HG03135 (cell line): ENCODE data around the gene PBX2.
"Not testable (repeated sequence)": the region's sequence is repeated elsewhere in the genome, so short reads cannot be mapped to it uniquely, and the experiment has no call there.

Source experiments
- ATAC-seq: cut with Tn5 transposase; IDR thresholded peaks from one replicate; pipeline ENCODE4 v1.9.1; 2021; ENCODE audit warnings: mild to moderate bottlenecking, moderate library complexity; ENCODE audit not compliant: unreplicated experiment

Gene PBX2

DNA sequence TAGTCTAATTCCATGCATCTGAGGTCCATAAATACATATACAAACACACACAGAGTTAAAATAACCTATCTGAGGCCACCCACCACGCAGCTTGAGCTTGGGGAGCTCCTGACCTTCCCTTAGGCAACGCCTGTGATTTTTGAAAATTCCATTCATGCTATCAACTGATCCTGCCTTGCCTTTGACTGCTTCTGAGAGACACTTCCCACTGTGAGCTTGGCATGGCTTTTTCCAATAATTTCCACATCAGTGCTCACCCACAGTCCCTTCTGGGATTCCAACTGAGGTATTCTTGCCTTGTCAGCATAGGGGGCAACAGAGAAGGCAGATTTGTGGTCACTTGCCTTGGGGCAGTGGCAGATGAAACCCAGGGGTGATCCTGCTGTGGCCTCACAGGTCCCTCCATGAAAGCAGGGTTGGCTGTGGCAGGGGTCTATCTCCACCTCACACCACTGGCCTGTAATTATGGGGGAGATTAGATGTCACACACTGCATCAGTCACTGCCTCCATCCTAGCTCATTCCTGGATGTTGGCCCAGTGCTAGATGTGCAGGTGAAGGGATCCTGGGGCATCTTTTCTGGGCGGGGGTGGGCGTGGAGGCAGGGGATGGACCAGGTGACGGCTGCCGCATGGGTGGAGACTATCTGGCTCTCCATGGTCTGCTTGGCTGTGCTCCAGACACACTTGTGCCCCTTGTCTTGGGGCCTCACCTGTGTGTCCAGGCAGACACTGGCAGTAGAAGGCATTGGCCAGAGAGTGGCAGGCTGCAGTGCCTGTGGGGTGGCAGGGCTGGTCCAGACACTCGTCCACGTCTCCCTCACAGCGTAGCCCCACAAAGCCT is 13.6 kb upstream of the PBX2 start:
- ATAC-seq = no peak

DNA sequence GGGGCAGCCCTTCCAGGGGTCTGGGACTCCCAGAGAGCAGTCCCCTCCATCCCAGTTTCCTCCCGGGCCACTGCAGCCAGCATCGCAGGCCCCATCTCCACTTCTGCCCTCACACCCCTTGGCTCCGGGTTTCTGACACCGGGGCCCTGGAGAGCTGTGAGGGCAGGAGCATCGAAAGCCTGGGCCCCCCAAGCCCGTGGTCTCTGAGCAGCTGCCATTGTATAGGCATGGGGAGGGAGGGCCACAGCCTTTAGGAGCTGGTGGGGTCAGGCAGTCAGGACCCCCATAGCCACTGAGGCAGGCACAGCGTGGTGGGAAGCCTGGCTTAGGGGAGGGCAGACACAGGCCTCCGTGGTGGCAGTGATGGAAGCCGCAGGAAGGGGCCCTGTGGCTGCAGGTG is 12.2 kb upstream of the PBX2 start:
- ATAC-seq = no peak

DNA sequence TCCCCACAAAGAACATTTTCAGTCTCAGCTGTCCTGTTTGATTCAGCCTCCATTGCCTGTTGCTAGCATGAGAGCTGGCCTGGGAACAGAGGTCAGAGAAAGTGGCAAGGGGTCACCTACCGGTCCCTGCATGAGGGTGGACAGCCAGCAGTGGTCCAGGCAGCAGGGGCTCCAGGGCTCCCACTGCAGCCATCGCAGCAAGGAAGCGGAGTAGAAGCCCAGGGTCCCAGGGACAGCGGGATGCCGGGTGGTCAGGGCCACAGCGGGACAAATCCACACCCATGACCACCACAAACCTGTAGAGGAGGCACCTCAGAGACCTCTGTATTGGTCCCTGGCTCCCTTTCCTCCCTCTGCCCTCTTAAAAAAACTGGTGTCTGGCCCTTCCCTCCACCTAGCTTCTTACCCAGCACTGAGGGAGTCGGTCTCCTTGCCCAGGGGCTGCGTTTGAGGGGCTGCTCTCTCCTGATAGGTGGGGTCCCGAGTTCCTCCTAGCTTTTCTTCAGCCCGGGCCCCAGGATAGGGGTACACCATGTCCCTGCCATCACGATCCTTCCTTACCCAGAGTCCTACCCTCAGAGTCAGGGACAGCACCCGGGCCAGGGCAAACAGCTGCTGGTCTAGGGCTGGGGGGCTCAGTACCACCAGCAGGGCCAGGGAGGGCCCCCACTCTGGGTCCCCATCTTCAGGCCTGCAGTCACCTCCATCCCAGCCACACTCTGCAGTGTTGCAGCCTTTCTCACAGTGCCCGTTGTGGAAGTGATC is 10.9 kb upstream of the PBX2 start:
- ATAC-seq = no peak

DNA sequence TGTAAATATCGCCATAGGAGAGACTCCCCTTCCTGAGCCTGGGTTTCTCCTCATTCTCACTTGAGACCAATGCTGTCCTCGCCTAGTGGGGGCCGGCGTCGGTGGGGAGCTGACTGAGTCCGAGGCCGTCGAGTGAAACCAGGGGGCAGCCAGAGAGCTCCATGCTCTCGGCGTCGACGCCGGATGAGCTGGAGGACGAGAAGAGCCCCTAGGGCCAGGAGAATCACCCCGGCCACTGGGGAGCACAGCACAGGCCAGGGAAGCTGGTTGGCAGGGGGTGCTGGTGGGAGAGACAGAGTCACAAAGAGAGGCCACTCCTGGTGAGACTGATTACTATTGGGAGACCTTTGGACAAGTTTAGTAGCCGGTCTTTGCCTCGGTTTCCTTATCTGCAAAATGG is 8.9 kb upstream of the PBX2 start:
- no peak for ATAC-seq

DNA sequence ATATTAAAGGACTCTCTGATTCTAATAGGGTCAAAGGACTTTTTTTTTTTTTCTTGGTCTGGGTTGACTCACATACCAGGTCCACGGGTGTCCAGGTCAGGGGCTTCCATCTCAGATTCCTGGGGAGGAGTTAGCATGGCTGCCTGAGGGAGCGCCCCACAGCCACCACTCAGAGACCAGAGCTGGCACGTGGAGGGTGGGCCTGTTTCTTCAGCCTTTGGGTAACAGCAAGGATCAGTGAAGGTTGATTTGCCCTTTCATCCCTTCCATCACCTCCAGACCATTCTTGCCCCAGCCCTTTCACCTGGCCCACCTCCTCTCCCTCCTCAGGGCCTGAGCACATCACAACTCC is 8.3 kb upstream of the PBX2 start:
- no peak for ATAC-seq

DNA sequence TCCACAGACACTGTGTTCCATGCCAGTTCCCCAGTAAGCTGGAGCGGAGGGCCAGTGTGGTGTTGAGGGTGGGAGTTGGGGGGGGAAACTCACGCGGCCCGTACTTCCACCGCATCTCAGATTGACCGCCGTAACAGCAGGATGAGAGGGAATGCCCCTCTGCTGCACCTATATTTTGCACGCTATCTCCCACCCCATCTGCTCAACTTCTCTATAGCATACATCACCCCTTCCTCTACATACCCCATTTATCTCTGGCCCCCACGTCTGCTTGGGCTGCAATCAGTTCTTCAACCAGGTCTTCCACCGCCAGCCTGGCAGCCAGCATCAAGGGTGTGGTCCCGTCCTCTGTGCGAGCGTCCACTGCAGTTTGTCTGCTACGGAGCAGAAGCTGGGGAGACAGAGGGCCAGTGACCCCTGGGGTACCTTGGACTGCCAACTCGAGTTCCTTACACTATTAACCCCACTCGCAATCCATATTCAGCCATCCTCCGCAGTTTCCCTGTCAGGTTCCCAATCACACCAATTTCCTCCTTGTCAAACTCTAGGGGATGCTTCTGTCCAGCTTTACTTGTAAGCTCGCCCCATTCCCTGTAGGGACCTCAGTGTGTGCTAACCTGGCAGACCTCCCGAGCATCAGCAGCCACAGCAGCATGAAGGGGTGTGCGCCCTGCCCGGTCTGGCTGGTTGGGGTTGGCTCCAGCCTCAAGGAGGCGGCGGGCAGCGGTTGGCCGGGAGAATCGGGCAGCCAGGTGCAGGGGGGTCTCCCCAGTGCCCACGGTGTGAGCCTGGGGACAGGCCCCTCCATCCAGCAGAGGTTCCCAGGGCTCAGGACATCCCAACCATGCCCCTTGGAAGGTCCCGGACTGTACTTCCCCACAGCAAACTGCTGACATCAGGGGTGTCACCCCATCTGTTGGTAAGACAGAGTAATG is 6.9 kb upstream of the PBX2 start:
- ATAC-seq = no peak

DNA sequence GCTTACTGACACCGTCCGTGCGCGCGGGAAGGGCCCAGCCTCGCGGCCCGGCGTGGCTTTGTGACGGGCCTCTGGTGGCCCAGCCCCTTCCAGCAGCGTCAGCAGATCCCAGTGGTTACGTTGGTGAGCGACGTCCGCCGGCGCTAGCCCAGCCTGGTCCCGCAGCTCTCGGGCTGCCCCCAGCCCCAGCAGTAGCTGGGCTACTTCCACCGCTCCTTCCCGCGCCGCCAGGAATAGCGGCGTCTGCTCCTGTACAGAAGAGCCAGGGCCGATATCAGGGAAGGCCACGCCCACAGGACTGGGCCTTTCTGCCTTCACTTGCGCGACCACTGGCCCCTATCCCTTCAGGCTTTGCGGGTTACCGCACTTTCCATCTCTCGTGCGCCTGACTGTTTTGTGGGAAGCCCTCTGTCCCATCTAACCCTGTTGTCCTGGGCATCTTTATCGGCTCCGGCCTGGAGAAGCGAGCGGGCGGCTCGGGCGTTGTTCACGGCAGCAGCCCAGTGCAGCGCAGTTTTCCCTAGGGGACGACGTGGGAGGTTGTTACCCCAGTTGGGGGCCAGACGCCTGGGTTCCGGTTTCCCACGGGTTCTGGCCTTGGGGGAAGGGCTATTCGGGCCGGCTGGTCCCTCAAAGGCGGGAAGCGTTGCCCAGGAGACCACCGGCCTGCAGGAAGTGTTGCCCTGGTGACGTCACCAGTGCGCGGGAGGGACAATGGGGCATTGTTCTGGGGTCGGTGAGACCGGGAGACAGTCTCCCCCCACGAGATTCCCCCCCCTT is 6.1 kb upstream of the PBX2 start:
- peak; percentile 75 for ATAC-seq

DNA sequence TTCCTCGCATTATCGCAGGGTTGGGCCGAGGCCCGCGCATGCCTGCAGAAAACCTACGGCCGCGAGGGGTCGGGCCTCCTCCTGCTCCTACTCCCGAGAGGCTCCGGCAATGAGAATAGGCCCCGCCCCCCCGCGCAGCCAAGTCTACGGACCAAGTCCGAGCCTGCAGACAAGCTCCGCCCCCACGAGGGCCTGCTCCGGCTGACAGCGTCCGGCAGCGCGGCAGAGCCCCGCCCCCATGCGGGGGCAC is 5.6 kb upstream of the PBX2 start:
- peak; percentile 72 for ATAC-seq

DNA sequence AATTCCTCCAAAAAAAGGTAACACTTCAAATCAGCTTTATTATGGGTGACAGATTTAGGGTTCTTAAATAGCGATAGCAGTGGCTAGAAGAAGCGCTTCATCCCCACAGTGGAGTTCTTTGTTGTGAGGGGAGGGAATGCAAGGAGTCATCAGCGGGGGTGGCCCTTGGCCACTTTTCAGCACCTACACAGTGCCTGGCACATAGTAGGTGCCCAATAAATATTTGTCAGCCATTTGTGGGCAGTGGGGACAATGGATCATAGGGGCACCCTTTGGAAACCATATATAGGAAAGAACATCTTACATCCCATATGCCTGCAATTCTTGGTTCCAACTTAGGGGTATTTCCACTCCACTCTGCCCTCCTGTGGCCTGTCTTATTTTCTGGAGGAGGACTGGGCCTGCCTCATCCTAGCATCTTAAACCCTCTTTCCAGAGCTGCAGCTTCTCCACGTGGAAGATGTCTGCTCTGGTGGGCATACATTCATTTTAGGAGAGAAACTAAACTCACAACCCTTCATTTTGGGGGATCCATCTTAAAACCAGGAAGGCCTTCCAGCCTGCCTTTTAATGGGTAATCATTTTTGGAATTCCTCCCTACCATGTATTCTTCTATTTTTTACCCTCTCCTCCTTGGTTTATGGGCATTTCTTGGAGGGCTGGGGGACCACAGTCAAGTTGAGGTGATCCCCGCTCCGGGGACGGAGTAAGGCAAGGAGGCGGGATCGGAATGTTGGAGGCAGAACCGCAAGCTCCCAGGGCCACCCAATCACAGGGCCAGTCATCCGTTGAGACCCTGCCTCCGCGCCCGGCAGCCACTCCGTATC is 5.0 kb upstream of the PBX2 start:
- no peak for ATAC-seq

DNA sequence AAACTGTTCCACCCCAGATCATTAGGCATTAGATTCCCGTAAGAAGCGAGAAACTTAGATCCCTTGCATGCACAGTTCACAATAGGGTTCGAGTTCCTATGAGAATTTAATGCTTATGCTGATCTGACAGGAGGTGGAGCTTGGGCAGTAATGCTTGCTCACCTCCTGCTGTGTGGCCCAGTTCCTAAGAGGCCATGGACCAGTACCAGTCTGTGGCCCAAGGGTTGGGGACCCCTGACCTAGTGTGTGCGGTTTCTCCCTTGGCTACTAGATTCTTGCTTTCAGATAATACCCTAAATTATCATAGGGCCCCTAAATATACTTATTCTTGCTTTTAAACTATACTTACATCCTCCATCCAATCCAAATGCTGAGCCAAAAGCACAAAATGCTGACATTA is 4.4 kb upstream of the PBX2 start:
- ATAC-seq = no peak

DNA sequence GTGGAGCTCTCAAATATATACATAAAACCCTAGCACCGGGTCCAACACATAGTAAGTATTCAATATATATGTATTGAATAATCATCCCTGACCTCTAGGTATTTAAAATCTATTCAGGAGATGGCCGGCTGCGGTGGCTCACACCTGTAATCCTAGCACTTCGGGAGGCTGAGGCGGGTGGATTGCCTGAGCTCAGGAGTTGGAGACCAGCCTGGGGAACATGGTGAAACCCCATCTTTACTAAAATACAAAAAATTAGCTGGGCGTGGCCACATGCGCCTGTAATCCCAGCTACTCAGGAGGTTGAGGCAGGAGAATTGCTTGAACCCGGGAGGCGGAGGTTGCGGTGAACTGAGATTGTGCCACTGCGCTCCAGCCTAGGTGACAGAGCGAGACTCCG is 3.1 kb upstream of the PBX2 start:
- not testable (repeated sequence) for ATAC-seq

DNA sequence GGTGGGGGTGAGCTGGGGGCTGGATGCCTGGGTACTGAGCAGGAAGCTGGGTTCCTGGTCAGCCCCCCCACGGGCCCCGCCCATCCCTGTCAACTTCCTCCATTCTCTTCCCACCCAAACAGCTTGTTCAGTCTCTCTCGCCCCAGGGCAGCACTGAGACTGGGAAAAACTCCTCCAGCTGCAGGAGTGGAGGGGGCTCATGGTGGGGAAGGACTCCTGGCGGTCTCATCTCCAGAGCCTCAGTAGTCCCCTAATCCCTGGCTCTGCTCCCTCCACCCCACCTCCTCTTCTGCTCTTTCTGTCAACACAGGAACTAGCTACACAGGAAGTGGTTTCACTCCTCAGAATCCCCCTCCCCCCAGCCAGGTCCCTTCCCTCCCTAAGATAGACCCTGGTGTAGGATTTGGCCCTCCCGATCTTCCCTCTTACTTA is 2.6 kb upstream of the PBX2 start, which contains the start of gene GPSM3:
GPSM3 (minus strand) TSS at position 36 of the 432 bp plus-strand sequence. CDS start 130 bp downstream, outside the sequence.
- ATAC-seq = no peak

DNA sequence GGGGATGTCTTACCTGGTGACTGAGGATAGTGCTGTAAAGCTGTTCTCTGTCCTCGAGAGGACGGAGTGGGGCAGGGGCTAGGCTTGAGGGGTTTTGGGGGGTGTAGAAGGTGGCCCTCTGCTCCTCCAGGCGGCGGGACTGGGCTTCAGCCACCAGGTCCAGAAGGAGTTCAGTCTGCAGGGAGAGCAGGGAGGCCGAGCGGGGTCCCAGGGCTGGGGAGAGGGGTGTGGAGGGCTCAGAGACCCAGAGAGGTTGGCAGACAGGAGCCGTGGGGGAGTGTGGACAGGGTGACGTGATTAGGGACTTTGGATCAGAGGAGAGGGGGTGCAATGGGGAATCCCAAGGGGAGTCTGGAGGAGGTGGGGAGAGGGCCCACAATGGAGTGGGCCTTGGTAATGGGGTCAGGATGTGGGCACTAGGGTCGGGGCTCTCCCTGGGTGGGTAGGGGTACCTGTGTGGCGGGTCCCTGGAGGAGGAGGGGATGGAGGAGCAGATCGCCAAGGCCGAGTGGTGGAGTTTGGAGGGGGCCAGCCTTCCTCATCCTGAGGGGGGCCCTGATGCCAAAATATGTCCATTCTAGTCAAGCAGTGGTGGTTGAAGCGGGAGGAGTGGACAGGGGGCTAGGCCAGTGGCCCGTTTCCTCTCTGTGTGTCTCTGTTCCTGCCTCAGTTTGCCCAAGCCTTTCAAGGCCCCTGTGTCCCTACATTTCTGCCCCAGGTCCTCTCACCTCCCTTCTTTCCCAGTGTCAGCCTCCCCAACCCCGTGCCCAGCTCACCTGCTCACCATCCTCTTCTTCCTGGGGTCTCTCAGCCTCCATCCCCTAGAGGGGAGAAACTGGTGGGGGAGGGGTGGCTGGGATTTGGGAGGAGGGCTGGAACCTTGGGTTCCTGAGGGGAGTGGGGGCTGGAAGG is 1.9 kb upstream of the PBX2 start:
- ATAC-seq = no peak

DNA sequence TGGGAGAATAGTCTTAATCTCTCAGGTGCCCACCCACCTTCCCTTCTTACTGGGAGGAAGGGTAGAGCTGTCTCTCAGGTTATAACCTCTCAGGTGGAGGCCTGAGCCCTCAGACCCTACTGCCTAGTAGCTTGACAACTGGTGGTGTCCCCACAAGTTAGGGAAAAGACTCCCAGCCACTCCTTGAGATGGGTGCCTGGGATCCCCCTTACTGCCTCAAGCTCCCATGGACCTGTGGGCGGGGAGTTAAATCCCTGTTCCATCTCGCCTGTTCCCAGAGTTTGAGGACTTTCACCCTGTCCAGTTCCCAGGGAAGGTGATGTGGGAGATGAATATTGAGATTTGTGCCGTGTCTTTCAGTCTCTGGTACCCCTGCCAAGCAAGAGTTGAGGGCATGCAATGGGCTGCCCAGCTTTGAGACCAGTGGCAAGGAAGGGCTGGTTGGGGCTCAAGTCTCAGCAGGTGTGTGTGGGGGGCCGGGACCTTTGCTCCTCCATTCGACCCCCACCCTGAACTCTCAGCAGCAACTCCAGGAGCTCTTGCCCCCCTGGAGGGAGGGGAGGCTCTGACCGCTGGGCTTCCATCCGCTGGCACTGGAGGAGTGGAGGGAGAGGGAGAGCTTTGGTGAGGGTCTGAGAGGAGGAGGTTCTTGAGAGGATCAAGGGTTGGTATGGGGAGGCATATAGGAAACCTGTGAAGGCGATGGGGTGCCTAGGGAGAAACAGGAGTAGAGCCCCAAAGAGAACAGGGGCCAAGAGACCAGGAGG is 1.1 kb upstream of the PBX2 start:
- no peak for ATAC-seq

DNA sequence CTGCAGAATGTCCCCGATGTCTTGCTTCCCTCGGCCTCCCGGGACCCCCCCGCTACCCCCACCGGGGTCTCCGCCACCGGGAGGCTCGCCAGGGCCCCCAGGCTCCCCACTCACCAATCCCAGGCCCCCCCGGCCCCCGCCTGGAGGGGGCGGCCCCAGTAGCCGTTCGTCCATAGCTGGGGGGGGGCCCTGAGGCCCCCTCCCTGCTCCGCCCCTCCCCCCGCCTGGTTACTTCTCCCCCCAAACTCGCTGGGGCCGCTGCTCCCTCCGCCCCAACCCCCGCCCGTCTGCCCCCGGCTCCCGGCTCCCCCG is 304 bp downstream of the PBX2 start:
- ATAC-seq = no peak

DNA sequence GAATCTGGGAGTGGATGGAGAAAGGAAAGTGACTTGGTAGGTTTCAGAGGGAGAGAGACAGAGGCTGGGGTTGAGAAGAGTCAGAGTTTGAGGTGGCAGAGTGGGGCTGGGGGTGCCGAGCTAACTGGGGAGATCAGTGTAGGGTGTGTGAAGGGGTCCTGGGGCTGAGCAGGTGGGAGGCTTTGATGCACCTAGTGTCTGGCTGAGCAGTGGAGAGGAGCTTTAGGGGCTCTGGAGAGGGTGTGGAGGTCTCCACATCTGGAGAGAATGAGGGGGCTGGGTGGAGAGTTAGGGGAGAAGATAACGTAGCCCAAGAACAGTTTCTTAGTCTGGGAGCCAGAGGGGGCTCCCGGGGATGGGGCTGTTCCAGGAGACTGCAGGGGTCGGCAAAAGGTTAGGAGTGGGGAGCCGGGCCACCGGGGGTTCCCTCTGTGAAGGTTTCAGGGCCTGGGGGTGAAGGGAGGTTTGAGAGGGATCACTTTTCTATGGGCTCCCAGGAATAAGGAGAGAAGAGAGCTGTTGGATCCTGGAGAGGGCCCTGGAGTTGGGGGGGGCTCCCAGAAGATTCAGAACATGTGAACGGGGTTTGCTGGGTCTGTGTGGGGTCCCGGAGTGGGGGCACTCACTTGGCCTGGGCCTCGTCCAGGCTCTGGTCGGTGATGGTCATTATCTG is 797 bp downstream of the PBX2 start:
- ATAC-seq = no peak

DNA sequence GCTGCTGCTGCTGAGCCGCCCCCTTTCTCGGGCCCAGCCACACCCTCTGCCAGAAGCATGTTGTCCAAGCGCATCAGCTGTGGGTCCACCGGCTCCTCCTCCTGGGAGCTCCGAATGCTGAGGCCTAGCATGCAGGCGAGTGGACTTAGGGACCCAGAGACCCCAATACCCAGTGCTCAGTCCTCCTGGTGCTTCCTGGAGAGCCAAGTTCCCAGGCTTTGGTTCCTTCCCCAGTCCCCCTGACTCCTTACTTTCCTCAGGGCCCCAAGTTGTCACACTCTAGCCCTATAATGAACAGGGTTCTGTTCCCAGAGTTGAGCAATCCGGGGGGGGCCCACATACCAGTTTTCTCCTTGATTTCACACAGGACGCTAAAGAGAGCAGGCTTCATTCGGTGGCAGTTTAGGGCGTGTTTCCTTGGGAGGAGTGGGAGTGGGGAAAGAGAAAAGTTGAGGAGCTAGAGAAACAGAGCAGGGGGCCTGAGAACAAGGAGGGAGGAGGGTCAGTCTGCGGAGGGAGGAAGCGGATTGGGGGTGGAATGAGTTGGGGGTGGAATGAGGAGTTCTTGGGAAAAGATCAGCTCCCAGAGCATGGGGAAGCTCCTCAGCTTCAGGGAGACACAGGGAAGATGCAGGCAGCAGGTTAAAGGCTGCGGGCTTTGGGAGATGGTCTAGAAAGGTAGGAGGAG is 1.5 kb downstream of the PBX2 start:
- no peak for ATAC-seq
